Trophoblast cell (in vitro differentiated cells and primary cell): Measurements from ENCODE around the gene PRXL2B. TPM values are rescaled to one million over a fixed set of nuclear protein-coding genes. Genes with fewer than 3 reads are reported as not detected.
A peak's percentile ranks its signal among the peaks of the same experiment; 100 is the strongest.

Experiments used
- DNase-seq, 2 donors: peaks; one replicate each; pipeline ENCODE4 v3.0.0-alpha.2; 2016
- H2AFZ ChIP-seq: 2 replicates; pipeline ENCODE4 v1.6.1; 2013; ENCODE audit warnings: low read length, moderate library complexity, mild to moderate bottlenecking; ENCODE audit not compliant: insufficient read depth, poor library complexity
- H2AK5ac ChIP-seq: 2 replicates; pipeline ENCODE4 v1.6.1; 2013; ENCODE audit warnings: mild to moderate bottlenecking, low read length
- H2BK120ac ChIP-seq: 2 replicates; pipeline ENCODE4 v1.6.1; 2013; ENCODE audit warnings: low read length, mild to moderate bottlenecking, moderate library complexity; ENCODE audit not compliant: insufficient read depth, poor library complexity
- H2BK12ac ChIP-seq: 2 replicates; pipeline ENCODE4 v1.6.1; 2013; ENCODE audit warnings: mild to moderate bottlenecking, low read length, moderate library complexity
- H2BK5ac ChIP-seq: 2 replicates; pipeline ENCODE4 v1.6.1; 2013; ENCODE audit warnings: low read length, low read depth, moderate library complexity, mild to moderate bottlenecking; ENCODE audit not compliant: poor library complexity
- H3K14ac ChIP-seq: 2 replicates; pipeline ENCODE4 v1.6.1; 2013; ENCODE audit warnings: mild to moderate bottlenecking, low read length
- H3K18ac ChIP-seq: 2 replicates; pipeline ENCODE4 v1.6.1; 2013; ENCODE audit warnings: mild to moderate bottlenecking, low read length
- H3K23ac ChIP-seq: 2 replicates; pipeline ENCODE4 v1.6.1; 2013; ENCODE audit warnings: low read length
- H3K27ac ChIP-seq: 2 replicates; pipeline ENCODE4 v1.5.1; 2013; ENCODE audit warnings: low read depth, mild to moderate bottlenecking, inconsistent platforms, low read length, moderate library complexity
- H3K27me3 ChIP-seq: 2 replicates; pipeline ENCODE4 v1.6.1; 2013; ENCODE audit warnings: inconsistent platforms, mild to moderate bottlenecking, low read length, moderate library complexity; ENCODE audit not compliant: insufficient read depth
- H3K36me3 ChIP-seq, 2 experiments: 1 replicate in 1 of 2; 2 replicates in 1 of 2; pipeline ENCODE4 v1.6.1; 2013; ENCODE audit warnings: low read length in 2 of 2, mild to moderate bottlenecking in 2 of 2, moderate library complexity in 1 of 2; ENCODE audit not compliant: insufficient read depth in 2 of 2, control insufficient read depth in 1 of 2
- H3K4ac ChIP-seq: 2 replicates; pipeline ENCODE4 v1.6.1; 2013; ENCODE audit warnings: low read depth, mild to moderate bottlenecking, low read length, moderate library complexity
- H3K4me1 ChIP-seq, 2 experiments: 1 replicate in 1 of 2; 2 replicates in 1 of 2; pipeline ENCODE4 v1.6.1; 2013; ENCODE audit warnings: low read length in 2 of 2, mild to moderate bottlenecking in 2 of 2, moderate library complexity in 1 of 2; ENCODE audit not compliant: insufficient read depth in 2 of 2, control insufficient read depth in 1 of 2
- H3K4me2 ChIP-seq: 2 replicates; pipeline ENCODE4 v1.6.1; 2013; ENCODE audit warnings: inconsistent platforms, mild to moderate bottlenecking, low read length, moderate library complexity
- H3K4me3 ChIP-seq: 2 replicates; pipeline ENCODE4 v1.5.1; 2013; ENCODE audit warnings: mild to moderate bottlenecking, low read depth, low read length, inconsistent platforms
- H3K79me1 ChIP-seq: one replicate; pipeline ENCODE4 v1.6.1; 2013; ENCODE audit warnings: low read length
- H3K79me2 ChIP-seq: 2 replicates; pipeline ENCODE4 v1.6.1; 2013; ENCODE audit warnings: low read length, mild to moderate bottlenecking; ENCODE audit not compliant: control insufficient read depth, insufficient read depth, poor library complexity
- H3K9ac ChIP-seq: 2 replicates; pipeline ENCODE4 v1.6.1; 2013; ENCODE audit warnings: mild to moderate bottlenecking, low read length
- H3K9me3 ChIP-seq: 2 replicates; pipeline ENCODE4 v1.6.1; 2013; ENCODE audit warnings: low read depth, mild to moderate bottlenecking, control low read depth, inconsistent platforms, low read length; ENCODE audit not compliant: insufficient read depth
- H4K12ac ChIP-seq: 2 replicates; pipeline ENCODE4 v1.6.1; 2013; ENCODE audit warnings: low read depth, mild to moderate bottlenecking, low read length, moderate library complexity
- H4K8ac ChIP-seq: 2 replicates; pipeline ENCODE4 v1.6.1; 2013; ENCODE audit warnings: low read depth, mild to moderate bottlenecking, low read length, moderate library complexity
- H4K91ac ChIP-seq: one replicate; pipeline ENCODE4 v1.6.1; 2013; ENCODE audit warnings: low read depth, mild to moderate bottlenecking, low read length, moderate library complexity
- WGBS: extraction: QIAGEN DNeasy Blood & Tissue Kit; methylation state at CpG from one replicate; pipeline ENCODE4 v1.1.7; 2013; ENCODE audit warnings: missing lambda C conversion rate; ENCODE audit not compliant: insufficient read length, insufficient coverage; ENCODE audit errors: extremely low coverage; 5-methylcytosine and 5-hydroxymethylcytosine counted together
- polyA plus RNA-seq: library from polyadenylated mRNA; stranded (reverse); fragments of 200-250 nt; gene quantifications from 2 replicates; pipeline ENCODE4 v1.2.3, GENCODE V29; 2013

Gene PRXL2B, protein sequence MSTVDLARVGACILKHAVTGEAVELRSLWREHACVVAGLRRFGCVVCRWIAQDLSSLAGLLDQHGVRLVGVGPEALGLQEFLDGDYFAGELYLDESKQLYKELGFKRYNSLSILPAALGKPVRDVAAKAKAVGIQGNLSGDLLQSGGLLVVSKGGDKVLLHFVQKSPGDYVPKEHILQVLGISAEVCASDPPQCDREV
- 5.7 and 6.2 TPM in 2 replicates for polyA plus RNA-seq

DNA sequence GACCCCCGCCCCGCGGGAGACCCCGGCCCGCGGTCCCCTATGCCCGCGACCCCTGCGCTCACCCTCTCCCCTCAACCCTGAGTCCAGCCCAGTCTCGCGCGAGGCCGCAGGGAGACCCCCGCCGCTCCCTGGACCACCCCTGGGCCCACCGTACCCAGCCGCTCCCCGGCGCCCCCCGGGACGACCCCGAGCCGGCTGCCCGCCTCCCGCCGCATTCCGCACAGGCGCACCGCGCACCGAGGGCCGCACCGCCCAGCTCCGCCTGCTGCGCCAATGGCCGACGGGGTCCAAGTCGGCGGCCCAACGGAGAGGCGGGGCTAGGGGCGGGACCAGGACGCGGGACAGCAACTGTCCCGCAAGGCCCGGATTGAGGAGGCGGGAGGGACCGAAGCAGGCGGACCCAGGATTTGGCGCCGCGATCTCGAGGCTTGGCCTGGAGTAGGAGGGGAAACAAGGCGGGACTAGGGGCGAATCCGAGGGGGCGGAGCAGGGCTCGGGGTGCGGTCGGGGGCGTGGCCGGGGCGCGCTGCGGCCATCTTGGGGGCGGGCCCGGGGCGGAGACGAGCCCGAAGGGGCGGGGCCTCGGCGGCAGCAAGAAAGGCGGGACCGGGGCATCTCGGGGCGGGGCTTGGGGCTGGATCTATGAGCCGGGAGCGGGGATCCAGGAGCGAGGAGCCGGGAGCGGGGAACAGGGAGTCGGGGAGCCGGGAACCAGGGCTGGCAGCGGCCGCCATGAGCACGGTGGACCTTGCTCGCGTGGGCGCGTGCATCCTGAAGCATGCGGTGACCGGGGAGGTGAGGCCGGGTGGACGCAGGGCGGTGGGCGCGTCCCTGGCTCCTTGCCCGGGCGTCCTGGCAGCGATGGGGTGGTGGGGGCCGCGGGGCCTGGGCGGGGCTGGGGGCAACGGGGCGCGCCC, at the start of gene PRXL2B:
Gene PRXL2B, plus strand, starts transcription at position 624 of the 917 bp plus-strand sequence. Its CDS starts 109 bp downstream, at position 733.
- Histone ChIP-seq H3K9ac (peak within 1 kb of the TSS; percentile 89), H4K8ac (peak within 1 kb of the TSS; percentile 95), H3K14ac (peak within 1 kb of the TSS; percentile 86), H4K12ac (peak within 1 kb of the TSS; percentile 76), H3K27me3 (peaks cover 2% of the 10 kb centered on the region), H2BK120ac (peak within 1 kb of the TSS; percentile 91), H3K23ac (no peak within 1 kb of the TSS), H3K18ac (peak within 1 kb of the TSS; percentile 89), H3K4ac (peak within 1 kb of the TSS; percentile 80), H3K79me2 (peaks cover 9% of the 10 kb centered on the region), H3K9me3 (peaks cover 5% of the 10 kb centered on the region), H2AFZ (peak within 1 kb of the TSS; percentile 94), H2BK5ac (peak within 1 kb of the TSS; percentile 91), H2BK12ac (no peak within 1 kb of the TSS), H3K4me3 (peak within 1 kb of the TSS; percentile 87), H3K36me3 (no peaks in the 10 kb centered on the region), H2AK5ac (peak within 1 kb of the TSS; percentile 28), H3K4me1 (peaks cover 7 to 12% of the 10 kb centered on the region in 2 experiments), H3K79me1 (peaks cover 16% of the 10 kb centered on the region), H3K4me2 (peak within 1 kb of the TSS; percentile 98), H3K27ac (peak within 1 kb of the TSS; percentile 84), H4K91ac (peak within 1 kb of the TSS; percentile 92)
- no CpG with 5 or more reads among the region's 107 CpGs for WGBS
- peak; percentile 95 for DNase-seq

DNA sequence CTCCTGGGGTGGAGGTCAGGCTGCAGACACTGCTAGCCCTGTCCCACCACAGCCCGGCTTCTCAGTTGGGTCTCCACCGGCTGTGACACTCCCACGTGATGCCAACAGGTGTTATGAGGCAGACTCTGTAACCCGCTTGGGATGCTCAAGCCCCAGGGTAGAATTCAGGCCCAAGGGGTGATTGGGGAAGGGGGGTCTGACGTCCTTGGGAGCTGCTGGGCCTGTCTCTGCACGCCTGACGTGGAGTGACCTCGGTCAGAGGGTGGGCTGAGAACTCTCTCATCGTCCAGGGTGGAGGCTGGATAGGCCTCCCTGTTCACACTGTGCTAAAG, 48.8 kb upstream of the PRXL2B start:
- Histone ChIP-seq H3K79me2 (no peaks in the 10 kb centered on the region), H4K8ac (no peak overlapping the region), H3K14ac (no peak overlapping the region), H3K23ac (no peak overlapping the region), H2AFZ (no peak overlapping the region), H3K79me1 (peaks cover 4% of the 10 kb centered on the region), H3K9ac (no peak overlapping the region), H3K36me3 (no peaks in the 10 kb centered on the region), H2BK12ac (no peak overlapping the region), H3K4me1 (peaks cover 13% of the 10 kb centered on the region in 2 experiments), H2BK5ac (no peak overlapping the region), H3K4ac (no peak overlapping the region), H4K12ac (no peak overlapping the region), H3K27ac (no peak overlapping the region), H2AK5ac (no peak overlapping the region), H3K4me3 (no peak overlapping the region), H2BK120ac (no peak overlapping the region), H3K27me3 (peaks cover 4% of the 10 kb centered on the region), H3K4me2 (no peak overlapping the region), H3K18ac (no peak overlapping the region), H3K9me3 (no peaks in the 10 kb centered on the region), H4K91ac (no peak overlapping the region)
- WGBS, result no CpG with 5 or more reads among the region's 9 CpGs
- DNase-seq, result no peak

DNA sequence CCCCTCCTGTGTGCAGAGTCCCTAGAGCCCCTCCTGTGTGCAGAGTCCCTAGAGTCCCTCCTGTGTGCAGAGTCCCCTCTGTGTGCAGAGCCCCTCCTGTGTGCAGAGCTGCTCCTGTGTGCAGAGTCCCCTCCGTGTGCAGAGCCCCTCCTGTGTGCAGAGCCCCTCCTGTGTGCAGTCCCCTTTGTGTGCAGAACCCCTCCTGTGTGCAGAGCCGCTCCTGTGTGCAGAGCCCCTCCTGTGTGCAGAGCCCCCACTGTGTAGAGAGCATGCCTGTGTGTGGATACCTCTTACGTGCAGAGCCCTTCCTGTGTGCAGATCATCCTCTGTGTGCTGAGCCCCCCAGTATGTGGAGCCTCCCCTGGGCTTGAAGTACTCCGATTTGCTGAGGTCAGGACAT, 48.2 kb upstream of the PRXL2B start:
- no peak overlapping the region for H3K23ac ChIP-seq
- no peak overlapping the region for H2BK5ac ChIP-seq
- no peak overlapping the region for H3K27ac ChIP-seq
- H2AFZ ChIP-seq, result no peak overlapping the region
- WGBS, result no CpG with 5 or more reads among the region's 4 CpGs
- H3K9me3 ChIP-seq, result no peaks in the 10 kb centered on the region
- H2BK12ac ChIP-seq, result no peak overlapping the region
- no peak overlapping the region for H3K4me3 ChIP-seq
- no peak overlapping the region for H4K8ac ChIP-seq
- H4K12ac ChIP-seq, result no peak overlapping the region
- no peak overlapping the region for H3K18ac ChIP-seq
- no peak overlapping the region for H3K14ac ChIP-seq
- no peak overlapping the region for H3K4me2 ChIP-seq
- peaks cover 11 to 12% of the 10 kb centered on the region in 2 experiments for H3K4me1 ChIP-seq
- H2BK120ac ChIP-seq, result no peak overlapping the region
- H3K79me1 ChIP-seq, result peaks cover 4% of the 10 kb centered on the region
- H3K36me3 ChIP-seq, result no peaks in the 10 kb centered on the region
- H3K27me3 ChIP-seq, result peaks cover 4% of the 10 kb centered on the region
- H3K79me2 ChIP-seq, result no peaks in the 10 kb centered on the region
- no peak overlapping the region for H4K91ac ChIP-seq
- no peak for DNase-seq
- no peak overlapping the region for H3K4ac ChIP-seq
- H3K9ac ChIP-seq, result no peak overlapping the region
- H2AK5ac ChIP-seq, result no peak overlapping the region

DNA sequence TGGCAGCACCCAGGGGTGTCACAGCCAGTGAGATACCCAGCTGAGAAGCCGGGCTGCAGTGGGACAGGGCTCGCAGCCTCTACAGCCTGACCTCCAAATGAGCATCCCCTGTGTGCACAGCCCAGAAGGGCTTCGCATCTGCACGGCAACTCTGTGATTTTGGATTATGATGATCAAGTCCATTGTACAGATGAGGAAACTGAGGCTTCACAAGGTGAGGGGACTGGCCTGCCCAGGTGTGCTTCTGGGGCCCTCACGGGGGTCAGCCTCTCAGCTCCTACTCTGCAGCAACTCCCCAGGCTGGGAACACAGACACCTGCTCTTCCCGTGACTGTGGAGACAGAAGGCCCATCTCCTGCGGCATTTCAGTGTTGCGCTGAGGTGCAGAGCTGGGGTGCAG, 47.7 kb upstream of the PRXL2B start:
- Histone ChIP-seq H3K23ac (no peak overlapping the region), H3K27ac (no peak overlapping the region), H2AK5ac (no peak overlapping the region), H3K9ac (no peak overlapping the region), H3K4me1 (peaks cover 11 to 12% of the 10 kb centered on the region in 2 experiments), H3K9me3 (no peaks in the 10 kb centered on the region), H3K4me2 (no peak overlapping the region), H4K8ac (no peak overlapping the region), H3K4ac (no peak overlapping the region), H3K79me2 (no peaks in the 10 kb centered on the region), H4K12ac (no peak overlapping the region), H3K18ac (no peak overlapping the region), H2BK5ac (no peak overlapping the region), H3K36me3 (no peaks in the 10 kb centered on the region), H2BK120ac (no peak overlapping the region), H3K4me3 (no peak overlapping the region), H4K91ac (no peak overlapping the region), H3K79me1 (peaks cover 2% of the 10 kb centered on the region), H3K27me3 (peaks cover 4% of the 10 kb centered on the region), H2AFZ (no peak overlapping the region), H3K14ac (no peak overlapping the region), H2BK12ac (no peak overlapping the region)
- DNase-seq, result no peak
- WGBS, result no CpG with 5 or more reads among the region's 8 CpGs
